ENCODE data around the gene PLXNB3.
"Not testable (repeated sequence)": the region's sequence is repeated elsewhere in the genome, so short reads cannot be mapped to it uniquely, and the experiment has no call there.

Gene PLXNB3

GRCh38 chrX:153794018-153794896, 30.2 kb downstream of the PLXNB3 start, which contains the start of the genes IDH3G and SSR4:
IDH3G (minus strand) TSS chrX:153794375; CDS start chrX:153794326, 49 bp downstream.
SSR4 (plus strand) TSS chrX:153794668; CDS start chrX:153794688, 20 bp downstream.
- DNase-seq, result peak; percentile 94

GRCh38 chrX:153794897-153795816, 31.1 kb downstream of the PLXNB3 start:
- DNase-seq, result no peak

- no peak for DNase-seq
These were observed 33.5 kb downstream of the PLXNB3 start for GRCh38 chrX:153797415-153798015.

- DNase-seq, result no peak
These were observed 35.3 kb downstream of the PLXNB3 start for GRCh38 chrX:153799326-153799725.

- no peak for DNase-seq
These were observed 36.2 kb downstream of the PLXNB3 start for GRCh38 chrX:153800177-153800722.

GRCh38 chrX:153800746-153801145, 36.7 kb downstream of the PLXNB3 start:
- no peak for DNase-seq

GRCh38 chrX:153801669-153802068, 37.6 kb downstream of the PLXNB3 start:
- no peak for DNase-seq

- DNase-seq, result no peak
These were observed 38.5 kb downstream of the PLXNB3 start for GRCh38 chrX:153802513-153803045.

- DNase-seq, result no peak
These were observed 39.4 kb downstream of the PLXNB3 start for GRCh38 chrX:153803211-153804099.

- no peak for DNase-seq
These were observed 40.1 kb downstream of the PLXNB3 start for GRCh38 chrX:153804100-153804595.

GRCh38 chrX:153804621-153805020, 40.6 kb downstream of the PLXNB3 start:
- DNase-seq, result no peak

GRCh38 chrX:153805436-153805835, 41.4 kb downstream of the PLXNB3 start:
- DNase-seq, result no peak

GRCh38 chrX:153806999-153807575, 43.0 kb downstream of the PLXNB3 start:
- DNase-seq, result no peak

- no peak for DNase-seq
These were observed 43.9 kb downstream of the PLXNB3 start for GRCh38 chrX:153807976-153808375.

GRCh38 chrX:153812220-153812619, 48.2 kb downstream of the PLXNB3 start:
- DNase-seq, result no peak

GRCh38 chrX:153813161-153813560, 49.1 kb downstream of the PLXNB3 start:
- no peak for DNase-seq

- DNase-seq, result no peak
These were observed 50.7 kb downstream of the PLXNB3 start for GRCh38 chrX:153814591-153815315.

GRCh38 chrX:153816831-153817690, 53.0 kb downstream of the PLXNB3 start:
- DNase-seq, result no peak

- not testable (repeated sequence) for DNase-seq
These were observed 54.0 kb downstream of the PLXNB3 start for GRCh38 chrX:153818064-153818463.
